Ishikawa (cell line): Measurements from ENCODE around the gene KXD1.
A peak's percentile ranks its signal among the peaks of the same experiment; 100 is the strongest.

ENCODE experiments used
- CEBPB ChIP-seq: IDR thresholded peaks from 2 replicates; pipeline ENCODE4 v1.6.1; 2012
- CREB1 ChIP-seq: IDR thresholded peaks from 2 replicates; pipeline ENCODE4 v1.6.1; 2012; ENCODE audit warnings: low read depth
- EGR1 ChIP-seq: IDR thresholded peaks from 2 replicates; pipeline ENCODE4 v1.6.1; 2012
- EP300 ChIP-seq: IDR thresholded peaks from 2 replicates; pipeline ENCODE4 v1.6.1; 2012; ENCODE audit warnings: borderline replicate concordance
- FOXM1 ChIP-seq: IDR thresholded peaks from 2 replicates; pipeline ENCODE4 v1.6.1; 2012; ENCODE audit warnings: low read depth, borderline replicate concordance
- MAX ChIP-seq: IDR thresholded peaks from 2 replicates; pipeline ENCODE4 v1.6.1; 2012
- NFIC ChIP-seq: IDR thresholded peaks from 2 replicates; pipeline ENCODE4 v1.6.1; 2012
- RAD21 ChIP-seq: IDR thresholded peaks from 2 replicates; pipeline ENCODE4 v1.6.1; 2012; ENCODE audit warnings: low read depth
- TAF1 ChIP-seq: IDR thresholded peaks from 2 replicates; pipeline ENCODE4 v1.6.1; 2012; ENCODE audit warnings: low read depth, mild to moderate bottlenecking
- TCF12 ChIP-seq: IDR thresholded peaks from 2 replicates; pipeline ENCODE4 v1.6.1; 2012; ENCODE audit warnings: low read depth
- TEAD4 ChIP-seq: IDR thresholded peaks from 2 replicates; pipeline ENCODE4 v1.6.1; 2012
- YY1 ChIP-seq: IDR thresholded peaks from 2 replicates; pipeline ENCODE4 v1.6.1; 2012; ENCODE audit warnings: low read depth
- ZBTB7A ChIP-seq: IDR thresholded peaks from 2 replicates; pipeline ENCODE4 v1.6.1; 2012; ENCODE audit warnings: low read depth
- TF ChIP-seq, protein P1 (sequence below): IDR thresholded peaks from 2 replicates; pipeline ENCODE4 v1.6.1; 2012
- TF ChIP-seq, protein P2 (sequence below): IDR thresholded peaks from 2 replicates; pipeline ENCODE4 v1.6.1; 2012; ENCODE audit warnings: low read depth, mild to moderate bottlenecking

The KXD1 gene, protein sequence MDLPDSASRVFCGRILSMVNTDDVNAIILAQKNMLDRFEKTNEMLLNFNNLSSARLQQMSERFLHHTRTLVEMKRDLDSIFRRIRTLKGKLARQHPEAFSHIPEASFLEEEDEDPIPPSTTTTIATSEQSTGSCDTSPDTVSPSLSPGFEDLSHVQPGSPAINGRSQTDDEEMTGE

DNA sequence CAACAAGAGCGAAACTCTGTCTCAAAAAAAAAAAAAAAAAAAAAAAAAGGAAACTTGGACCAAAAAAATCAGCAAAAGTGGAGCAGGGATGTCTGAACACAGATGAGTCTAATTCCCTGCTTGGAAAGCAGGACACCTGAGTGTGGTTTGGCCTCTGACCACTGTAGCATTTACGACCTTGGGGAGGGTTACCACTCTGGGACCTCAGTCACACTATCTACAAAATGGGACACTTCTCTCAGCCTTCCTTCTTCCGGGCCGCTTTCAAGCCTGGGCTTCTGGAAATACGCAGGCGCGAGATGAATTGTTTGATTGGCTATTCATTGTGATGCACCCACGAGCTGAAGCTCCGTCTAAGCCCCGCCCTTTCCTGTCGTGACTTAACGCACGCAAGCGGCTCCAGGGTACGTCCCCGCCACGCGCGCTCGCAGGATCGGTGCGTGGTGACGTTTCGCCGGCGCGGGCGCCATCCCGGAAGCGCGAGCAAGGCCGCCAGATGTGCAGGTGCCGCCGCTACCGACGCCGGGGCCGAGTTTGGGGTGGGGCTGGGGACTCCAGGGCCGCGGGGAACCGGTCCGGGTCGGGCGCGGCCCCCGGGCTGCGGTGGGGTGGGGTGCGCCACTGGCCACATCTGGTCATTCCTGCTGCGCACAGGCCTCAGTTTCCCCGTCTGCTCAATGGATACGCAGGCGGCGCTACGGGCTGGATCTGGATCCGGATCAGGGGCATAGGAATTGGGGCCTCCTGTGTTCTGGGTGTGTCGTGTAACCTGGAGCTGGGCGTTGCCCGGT is at the start of gene KXD1:
Gene KXD1, plus strand, starts transcription at position 460 of the 791 bp plus-strand sequence. CDS start 4,187 bp downstream, outside the sequence.
- TF ChIP-seq MAX: peak; percentile 88
- TF ChIP-seq TAF1: no peak; the same call in 1 of the 2 replicates
- peak; percentile 23; the same call in 1 of the 2 replicates for TF ChIP-seq EP300
- TF ChIP-seq, protein P1, sequence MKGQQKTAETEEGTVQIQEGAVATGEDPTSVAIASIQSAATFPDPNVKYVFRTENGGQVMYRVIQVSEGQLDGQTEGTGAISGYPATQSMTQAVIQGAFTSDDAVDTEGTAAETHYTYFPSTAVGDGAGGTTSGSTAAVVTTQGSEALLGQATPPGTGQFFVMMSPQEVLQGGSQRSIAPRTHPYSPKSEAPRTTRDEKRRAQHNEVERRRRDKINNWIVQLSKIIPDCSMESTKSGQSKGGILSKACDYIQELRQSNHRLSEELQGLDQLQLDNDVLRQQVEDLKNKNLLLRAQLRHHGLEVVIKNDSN: peak; percentile 43; the same call in 1 of the 2 replicates
- TF ChIP-seq TEAD4: no peak
- no peak for TF ChIP-seq FOXM1
- no peak for TF ChIP-seq EGR1
- peak; percentile 86 for TF ChIP-seq CREB1
- TF ChIP-seq RAD21: no peak
- no peak for TF ChIP-seq NFIC
- peak; percentile 49; the same call in 1 of the 2 replicates for TF ChIP-seq TCF12
- TF ChIP-seq YY1: peak; percentile 67
- TF ChIP-seq, protein P2, sequence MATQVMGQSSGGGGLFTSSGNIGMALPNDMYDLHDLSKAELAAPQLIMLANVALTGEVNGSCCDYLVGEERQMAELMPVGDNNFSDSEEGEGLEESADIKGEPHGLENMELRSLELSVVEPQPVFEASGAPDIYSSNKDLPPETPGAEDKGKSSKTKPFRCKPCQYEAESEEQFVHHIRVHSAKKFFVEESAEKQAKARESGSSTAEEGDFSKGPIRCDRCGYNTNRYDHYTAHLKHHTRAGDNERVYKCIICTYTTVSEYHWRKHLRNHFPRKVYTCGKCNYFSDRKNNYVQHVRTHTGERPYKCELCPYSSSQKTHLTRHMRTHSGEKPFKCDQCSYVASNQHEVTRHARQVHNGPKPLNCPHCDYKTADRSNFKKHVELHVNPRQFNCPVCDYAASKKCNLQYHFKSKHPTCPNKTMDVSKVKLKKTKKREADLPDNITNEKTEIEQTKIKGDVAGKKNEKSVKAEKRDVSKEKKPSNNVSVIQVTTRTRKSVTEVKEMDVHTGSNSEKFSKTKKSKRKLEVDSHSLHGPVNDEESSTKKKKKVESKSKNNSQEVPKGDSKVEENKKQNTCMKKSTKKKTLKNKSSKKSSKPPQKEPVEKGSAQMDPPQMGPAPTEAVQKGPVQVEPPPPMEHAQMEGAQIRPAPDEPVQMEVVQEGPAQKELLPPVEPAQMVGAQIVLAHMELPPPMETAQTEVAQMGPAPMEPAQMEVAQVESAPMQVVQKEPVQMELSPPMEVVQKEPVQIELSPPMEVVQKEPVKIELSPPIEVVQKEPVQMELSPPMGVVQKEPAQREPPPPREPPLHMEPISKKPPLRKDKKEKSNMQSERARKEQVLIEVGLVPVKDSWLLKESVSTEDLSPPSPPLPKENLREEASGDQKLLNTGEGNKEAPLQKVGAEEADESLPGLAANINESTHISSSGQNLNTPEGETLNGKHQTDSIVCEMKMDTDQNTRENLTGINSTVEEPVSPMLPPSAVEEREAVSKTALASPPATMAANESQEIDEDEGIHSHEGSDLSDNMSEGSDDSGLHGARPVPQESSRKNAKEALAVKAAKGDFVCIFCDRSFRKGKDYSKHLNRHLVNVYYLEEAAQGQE: no peak
- TF ChIP-seq CEBPB: no peak
- TF ChIP-seq ZBTB7A: no peak

DNA sequence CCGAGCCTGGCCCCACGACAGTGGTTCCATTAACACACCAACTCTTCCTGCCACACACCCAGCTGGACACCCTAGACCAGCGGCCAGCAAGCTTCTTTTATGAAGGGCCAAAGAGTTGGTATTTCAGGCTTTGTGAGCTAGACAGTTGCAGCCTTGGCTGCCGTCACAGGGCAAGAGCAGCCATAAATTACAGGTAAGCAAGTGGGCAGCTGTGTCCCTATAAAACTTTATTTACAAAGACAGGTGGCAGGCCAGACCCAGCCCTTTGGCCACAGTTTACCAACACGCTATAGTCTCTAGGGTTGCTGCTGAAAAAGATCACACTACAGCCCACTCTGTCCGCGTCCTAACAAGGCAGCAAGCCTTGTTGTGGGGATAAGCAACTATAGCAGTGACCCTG is 49.1 kb upstream of the KXD1 start:
- TF ChIP-seq CEBPB (no peak), RAD21 (no peak), FOXM1 (no peak), TCF12 (no peak), TAF1 (no peak), TEAD4 (no peak)
- TF ChIP-seq, protein P2: no peak

- TF ChIP-seq FOXM1 (no peak), MAX (no peak), ZBTB7A (no peak), YY1 (no peak), TAF1 (no peak), EP300 (no peak), TCF12 (no peak), TEAD4 (no peak), EGR1 (no peak), NFIC (no peak), CREB1 (no peak), CEBPB (no peak)
- TF ChIP-seq, protein P2: no peak
- TF ChIP-seq, protein P1: no peak
Observed at GRCh38 chr19:18510216-18510615, 47.5 kb upstream of the KXD1 start.

- TF ChIP-seq TCF12 (no peak), EGR1 (no peak), EP300 (no peak), NFIC (no peak), CEBPB (no peak), MAX (no peak), CREB1 (no peak), RAD21 (no peak), ZBTB7A (no peak), YY1 (no peak)
- TF ChIP-seq, protein P1: no peak
- TF ChIP-seq, protein P2: no peak
Observed at GRCh38 chr19:18513868-18514267, 43.8 kb upstream of the KXD1 start.
